IMR-90 (cell line): Measurements from ENCODE around the gene TTC28. TPM values are rescaled to one million over a fixed set of nuclear protein-coding genes. Genes with fewer than 3 reads are reported as not detected.
A peak's percentile ranks its signal among the peaks of the same experiment; 100 is the strongest.

ENCODE experiments used
- ATAC-seq: fragments of 200-7000 bp; cut with Tn5 transposase; 2 replicates; pipeline ENCODE4 v1.9.1; 2020; ENCODE audit warnings: low read depth, mild to moderate bottlenecking, moderate library complexity
- BruUV-seq: library from RNA; stranded (reverse); fragments of 400-500 nt; replicated peaks from 2 replicates; lab custom pipeline; 2021; lab: Mats Ljungman, UMichigan
- CTCF ChIA-PET: fragments of 300-600 bp; formaldehyde crosslinking; extraction: SDS; loops from one replicate; lab custom pipeline; 2021; ENCODE audit warnings: antibody characterized with exemption; lab: Yijun Ruan, JAX
- POLR2A ChIA-PET: fragments of 300-600 bp; sonication (Branson Sonifier 250); formaldehyde crosslinking; loops from one replicate; lab custom pipeline; 2022; ENCODE audit warnings: antibody characterized with exemption; ENCODE audit not compliant: unreplicated experiment; lab: Charles Lee
- DNase-seq: peaks from one replicate; pipeline ENCODE4 v3.0.0; 2013
- H2AFZ ChIP-seq: replicated peaks from 2 replicates; pipeline ENCODE3; 2013; ENCODE audit warnings: low read length, mild to moderate bottlenecking; ENCODE audit not compliant: poor library complexity
- H2AK5ac ChIP-seq: 2 replicates; pipeline ENCODE4 v1.6.1; 2013; ENCODE audit warnings: low read depth, low read length, inconsistent platforms
- H2AK9ac ChIP-seq: replicated peaks from 2 replicates; pipeline ENCODE3; 2013; ENCODE audit warnings: mild to moderate bottlenecking, low read depth, low read length, moderate library complexity; ENCODE audit not compliant: poor library complexity
- H2BK120ac ChIP-seq: 2 replicates; pipeline ENCODE4 v1.6.1; 2013; ENCODE audit warnings: low read depth, low read length, inconsistent platforms
- H2BK15ac ChIP-seq: 3 replicates; pipeline ENCODE4 v1.6.1; 2013; ENCODE audit warnings: low read depth, low read length, inconsistent platforms
- H2BK20ac ChIP-seq: 2 replicates; pipeline ENCODE4 v1.6.1; 2013; ENCODE audit warnings: low read depth, mild to moderate bottlenecking, inconsistent platforms, low read length, moderate library complexity
- H2BK5ac ChIP-seq: 2 replicates; pipeline ENCODE4 v1.6.1; 2013; ENCODE audit warnings: mild to moderate bottlenecking, low read depth, low read length, inconsistent platforms; ENCODE audit not compliant: poor library complexity, severe bottlenecking
- H3K14ac ChIP-seq: replicated peaks from 2 replicates; pipeline ENCODE4 v1.6.1; 2013; ENCODE audit warnings: low read depth, low read length, inconsistent platforms
- H3K18ac ChIP-seq: 2 replicates; pipeline ENCODE4 v1.6.1; 2013; ENCODE audit warnings: low read depth, low read length, control low read depth
- H3K23ac ChIP-seq: 2 replicates; pipeline ENCODE4 v1.6.1; 2013; ENCODE audit warnings: low read depth, low read length, inconsistent platforms
- H3K27ac ChIP-seq: 2 replicates; pipeline ENCODE4 v1.5.1; 2013; ENCODE audit warnings: mild to moderate bottlenecking, control low read depth, low read length; ENCODE audit not compliant: insufficient read depth
- H3K27me3 ChIP-seq: 2 replicates; pipeline ENCODE4 v1.6.1; 2013; ENCODE audit warnings: low read length; ENCODE audit not compliant: control insufficient read depth, insufficient read depth
- H3K36me3 ChIP-seq: 2 replicates; pipeline ENCODE4 v1.6.1; 2013; ENCODE audit warnings: low read length, mixed read lengths; ENCODE audit not compliant: control insufficient read depth, insufficient read depth
- H3K4ac ChIP-seq: 2 replicates; pipeline ENCODE4 v1.6.1; 2013; ENCODE audit warnings: low read depth, low read length, inconsistent platforms
- H3K4me1 ChIP-seq: 2 replicates; pipeline ENCODE4 v1.6.1; 2013; ENCODE audit warnings: low read length, mixed read lengths; ENCODE audit not compliant: control insufficient read depth, insufficient read depth
- H3K4me2 ChIP-seq: 2 replicates; pipeline ENCODE4 v1.6.1; 2013; ENCODE audit warnings: low read depth, mild to moderate bottlenecking, control low read depth, low read length, moderate library complexity
- H3K4me3 ChIP-seq: 2 replicates; pipeline ENCODE4 v1.5.1; 2013; ENCODE audit warnings: low read depth, mild to moderate bottlenecking, control low read depth, low read length, moderate library complexity; ENCODE audit not compliant: insufficient read depth
- H3K56ac ChIP-seq: 2 replicates; pipeline ENCODE4 v1.6.1; 2013; ENCODE audit warnings: low read length, inconsistent platforms; ENCODE audit not compliant: insufficient read depth; ENCODE audit errors: extremely low read depth
- H3K79me1 ChIP-seq, 2 experiments: 2 replicates each; pipeline ENCODE4 v1.6.1; 2013; ENCODE audit warnings: low read length in 2 of 2, inconsistent platforms in 1 of 2, low read depth in 1 of 2
- H3K9ac ChIP-seq: 2 replicates; pipeline ENCODE4 v1.6.1; 2013; ENCODE audit warnings: low read depth, low read length, control low read depth
- H3K9me1 ChIP-seq: 2 replicates; pipeline ENCODE4 v1.6.1; 2013; ENCODE audit warnings: low read length, inconsistent platforms; ENCODE audit not compliant: insufficient read depth
- H3K9me3 ChIP-seq: 2 replicates; pipeline ENCODE4 v1.6.1; 2013; ENCODE audit warnings: low read length; ENCODE audit not compliant: control insufficient read depth, insufficient read depth
- H4K20me1 ChIP-seq: 2 replicates; pipeline ENCODE4 v1.6.1; 2013; ENCODE audit warnings: low read length, inconsistent platforms; ENCODE audit not compliant: insufficient read depth
- H4K5ac ChIP-seq: 2 replicates; pipeline ENCODE4 v1.6.1; 2013; ENCODE audit warnings: mild to moderate bottlenecking, low read depth, low read length, control low read depth
- H4K8ac ChIP-seq, 2 experiments: 2 replicates each; pipeline ENCODE4 v1.6.1; 2013; ENCODE audit warnings: low read depth in 2 of 2, low read length in 2 of 2, control low read depth in 1 of 2, inconsistent platforms in 1 of 2
- H4K91ac ChIP-seq: 2 replicates; pipeline ENCODE4 v1.6.1; 2013; ENCODE audit warnings: low read depth, low read length, inconsistent platforms; ENCODE audit not compliant: insufficient read depth
- BHLHE40 ChIP-seq: fragments of 150-350 bp; IDR thresholded peaks from 2 replicates; pipeline ENCODE4 v1.6.1; 2016; ENCODE audit warnings: mild to moderate bottlenecking, low read depth, low read length
- CEBPB ChIP-seq: IDR thresholded peaks from 2 replicates; pipeline ENCODE4 v1.6.1; 2012; ENCODE audit warnings: low read depth, low read length, improper control_type of control experiment
- CHD1 ChIP-seq: IDR thresholded peaks from 2 replicates; pipeline ENCODE4 v1.6.1; 2012; ENCODE audit warnings: low read depth, low read length, improper control_type of control experiment
- FOS ChIP-seq: fragments of 150-350 bp; IDR thresholded peaks from 2 replicates; pipeline ENCODE4 v1.6.1; 2016; ENCODE audit warnings: low read depth, low read length
- MAFK ChIP-seq: IDR thresholded peaks from 2 replicates; pipeline ENCODE4 v1.6.1; 2012; ENCODE audit warnings: low read depth, low read length, improper control_type of control experiment
- MAZ ChIP-seq: IDR thresholded peaks from 2 replicates; pipeline ENCODE4 v1.6.1; 2012; ENCODE audit warnings: low read depth, mild to moderate bottlenecking, low read length, improper control_type of control experiment, moderate library complexity, borderline replicate concordance
- MXI1 ChIP-seq: IDR thresholded peaks from 2 replicates; pipeline ENCODE4 v1.6.1; 2012; ENCODE audit warnings: low read depth, mild to moderate bottlenecking, low read length, moderate library complexity, borderline replicate concordance
- NFE2L2 ChIP-seq: fragments of 150-350 bp; IDR thresholded peaks from 2 replicates; pipeline ENCODE4 v1.6.1; 2016; ENCODE audit warnings: low read depth, mild to moderate bottlenecking, low read length
- POLR2A ChIP-seq: IDR thresholded peaks from 2 replicates; pipeline ENCODE4 v1.6.1; 2012; ENCODE audit warnings: mild to moderate bottlenecking, low read depth, low read length
- RAD21 ChIP-seq: IDR thresholded peaks from 2 replicates; pipeline ENCODE4 v1.6.1; 2012; ENCODE audit warnings: low read length, improper control_type of control experiment
- RCOR1 ChIP-seq: IDR thresholded peaks from 2 replicates; pipeline ENCODE4 v1.6.1; 2012; ENCODE audit warnings: mild to moderate bottlenecking, low read length, improper control_type of control experiment; ENCODE audit not compliant: insufficient replicate concordance
- RFX5 ChIP-seq: IDR thresholded peaks from 2 replicates; pipeline ENCODE4 v1.8.0; 2012; ENCODE audit warnings: low read depth, mild to moderate bottlenecking, low read length, moderate library complexity
- WGBS, 2 experiments: methylation state at CpG; one replicate each; pipeline versions ENCODE4 v1.1.5 to v1.1.7; 2013; ENCODE audit warnings: missing lambda C conversion rate in 2 of 2; ENCODE audit not compliant: insufficient read length in 1 of 2; ENCODE audit errors: extremely low coverage in 2 of 2; 5-methylcytosine and 5-hydroxymethylcytosine counted together
- dilution Hi-C: fragments of 300-500 bp; cut with HindIII; formaldehyde crosslinking; loops from one replicate; pipeline ENCODE4 v1.14.3; 2018; ENCODE audit warnings: low sequenced_read_pairs; ENCODE audit not compliant: unreplicated experiment
- in situ Hi-C: fragments of 300-500 bp; cut with MboI; formaldehyde crosslinking; loops from 3 replicates; pipeline ENCODE4 v1.14.3; 2019; ENCODE audit warnings: low sequenced_read_pairs, inconsistent platforms, mixed read lengths
- intact Hi-C: fragments of 100-400 bp; cut with micrococcal nuclease; formaldehyde crosslinking; loops from 2 replicates; pipeline ENCODE4 v1.10.0; 2022
- polyA plus RNA-seq, 3 experiments: library from polyadenylated mRNA; depleted of rRNA; stranded (reverse); fragments of >200 nt; gene quantifications; 2 replicates each; pipeline ENCODE4 v1.2.3, GENCODE V29; 2012; ENCODE audit warnings: low replicate concordance in 1 of 3
- total RNA-seq: library from RNA; depleted of rRNA; stranded (reverse); fragments of >200 nt; gene quantifications from 2 replicates; pipeline ENCODE4 v1.2.3, GENCODE V29; 2012
- TF ChIP-seq, protein P1 (sequence below): fragments of 150-350 bp; IDR thresholded peaks from 2 replicates; pipeline ENCODE4 v1.6.1; 2017; ENCODE audit warnings: mild to moderate bottlenecking, antibody characterized with exemption, low read length, low read depth

The TTC28 gene
- total and polyA plus RNA-seq, 2 of the 4 experiments (the other 2 are of a cell fraction): 5.6 to 13.3 TPM

DNA sequence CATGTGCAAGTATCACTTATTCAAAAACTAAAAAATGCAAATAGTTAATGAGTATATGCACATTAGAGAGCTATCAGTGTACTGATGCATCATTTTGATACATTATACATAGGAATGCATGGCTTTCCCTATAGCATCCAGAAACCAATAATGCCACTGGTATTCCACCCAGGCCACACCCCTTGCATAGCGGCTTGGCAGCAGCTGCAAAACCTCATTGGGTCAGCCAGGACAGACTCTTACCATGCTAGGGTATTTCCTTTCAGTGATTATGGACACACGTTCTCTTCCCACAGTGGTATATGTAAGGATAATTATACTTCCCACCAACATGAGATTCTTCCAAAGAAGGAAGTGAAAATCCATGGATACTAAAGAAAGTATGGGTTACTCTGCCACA is 614.7 kb downstream of the TTC28 start:
- no peak overlapping the region for H3K18ac ChIP-seq
- H2BK20ac ChIP-seq: no peak overlapping the region
- no peak overlapping the region for H3K27ac ChIP-seq
- in situ Hi-C loops (loop anchor here (25.0 kb wide), 1 partner anchor 372 kb away; no protein-coding TSS in a partner anchor), dilution Hi-C loops (no loop called here), intact Hi-C loops (no loop called here)
- H2BK15ac ChIP-seq: no peak overlapping the region
- H3K9me3 ChIP-seq: peaks cover 2% of the 10 kb centered on the region; the same call in 1 of the 2 replicates
- H2AFZ ChIP-seq: no peak overlapping the region
- no peaks in the 10 kb centered on the region; the same call in 1 of the 2 replicates for H3K9me1 ChIP-seq
- H3K27me3 ChIP-seq: no peaks in the 10 kb centered on the region
- H3K9ac ChIP-seq: no peak overlapping the region
- no peak overlapping the region for H2AK5ac ChIP-seq
- no peak overlapping the region for H3K4ac ChIP-seq
- POLR2A ChIA-PET: no interaction called here
- no peak overlapping the region for H4K5ac ChIP-seq
- H3K4me2 ChIP-seq: no peak overlapping the region
- ATAC-seq (no peak; the same call in 1 of the 2 replicates), DNase-seq (peak; percentile 24)
- no CpG with 5 or more reads among the region's 2 CpGs for WGBS, 2 experiments
- H4K91ac ChIP-seq: no peak overlapping the region
- H3K23ac ChIP-seq: no peak overlapping the region
- H4K8ac ChIP-seq: no peak overlapping the region
- TF ChIP-seq MAZ (no peak), CHD1 (no peak), RCOR1 (no peak), RFX5 (no peak), MAFK (no peak), BHLHE40 (no peak), NFE2L2 (no peak), CEBPB (no peak), RAD21 (no peak), MXI1 (no peak), FOS (no peak), POLR2A (no peak)
- TF ChIP-seq, protein P1, sequence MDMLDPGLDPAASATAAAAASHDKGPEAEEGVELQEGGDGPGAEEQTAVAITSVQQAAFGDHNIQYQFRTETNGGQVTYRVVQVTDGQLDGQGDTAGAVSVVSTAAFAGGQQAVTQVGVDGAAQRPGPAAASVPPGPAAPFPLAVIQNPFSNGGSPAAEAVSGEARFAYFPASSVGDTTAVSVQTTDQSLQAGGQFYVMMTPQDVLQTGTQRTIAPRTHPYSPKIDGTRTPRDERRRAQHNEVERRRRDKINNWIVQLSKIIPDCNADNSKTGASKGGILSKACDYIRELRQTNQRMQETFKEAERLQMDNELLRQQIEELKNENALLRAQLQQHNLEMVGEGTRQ: no peak
- peaks cover 2% of the 10 kb centered on the region; the same call in 1 of the 2 replicates for H3K4me1 ChIP-seq
- CTCF ChIA-PET: no interaction called here
- H3K79me1 ChIP-seq: no peaks in the 10 kb centered on the region
- H3K56ac ChIP-seq: no peak overlapping the region
- H3K4me3 ChIP-seq: no peak overlapping the region
- H2BK120ac ChIP-seq: no peak overlapping the region
- H3K14ac ChIP-seq: no peak overlapping the region
- no peak overlapping the region for H2AK9ac ChIP-seq
- BruUV-seq: no TSS peak
- H3K36me3 ChIP-seq: no peaks in the 10 kb centered on the region; the same call in 1 of the 2 replicates
- H4K20me1 ChIP-seq: no peaks in the 10 kb centered on the region
- no peak overlapping the region for H2BK5ac ChIP-seq
